ENCODE data around the gene MAPRE2. TPM values are rescaled to one million over a fixed set of nuclear protein-coding genes. Genes with fewer than 3 reads are reported as not detected.

MAPRE2 gene
- total RNA-seq, 1 experiment from 2014 or later: 2.8 TPM

GRCh38 chr18:35085450-35086380 is 44.5 kb downstream of the MAPRE2 start:
- Histone ChIP-seq H4K20me1 (ENCODE audit: low read length) (no peaks in the 10 kb centered on the region), H3K27ac (ENCODE audit: low read length) (no peak overlapping the region), H3F3A (ENCODE audit: low read length, unreplicated experiment) (no peaks in the 10 kb centered on the region), H3K9ac (ENCODE audit: low read length) (no peak overlapping the region), H3K4me1 (ENCODE audit: insufficient read depth, low read length) (no peaks in the 10 kb centered on the region), H3K4me2 (ENCODE audit: low read length) (no peak overlapping the region), H3K9me3 (ENCODE audit: low read length) (no peaks in the 10 kb centered on the region), H2AFZ (ENCODE audit: low read length) (no peak overlapping the region), H3K27me3 (ENCODE audit: low read length) (no peaks in the 10 kb centered on the region), H3K79me2 (ENCODE audit: low read length) (no peaks in the 10 kb centered on the region), H3K4me3 (ENCODE audit: low read length) (no peak overlapping the region), H3K36me3 (ENCODE audit: low read depth, low read length) (no peaks in the 10 kb centered on the region), H3K9me2 (replicated peaks; ENCODE audit: low read length) (no peaks in the 10 kb centered on the region)
- intact Hi-C loops (cut with micrococcal nuclease): no loop called here
- TF ChIP-seq, protein P1, sequence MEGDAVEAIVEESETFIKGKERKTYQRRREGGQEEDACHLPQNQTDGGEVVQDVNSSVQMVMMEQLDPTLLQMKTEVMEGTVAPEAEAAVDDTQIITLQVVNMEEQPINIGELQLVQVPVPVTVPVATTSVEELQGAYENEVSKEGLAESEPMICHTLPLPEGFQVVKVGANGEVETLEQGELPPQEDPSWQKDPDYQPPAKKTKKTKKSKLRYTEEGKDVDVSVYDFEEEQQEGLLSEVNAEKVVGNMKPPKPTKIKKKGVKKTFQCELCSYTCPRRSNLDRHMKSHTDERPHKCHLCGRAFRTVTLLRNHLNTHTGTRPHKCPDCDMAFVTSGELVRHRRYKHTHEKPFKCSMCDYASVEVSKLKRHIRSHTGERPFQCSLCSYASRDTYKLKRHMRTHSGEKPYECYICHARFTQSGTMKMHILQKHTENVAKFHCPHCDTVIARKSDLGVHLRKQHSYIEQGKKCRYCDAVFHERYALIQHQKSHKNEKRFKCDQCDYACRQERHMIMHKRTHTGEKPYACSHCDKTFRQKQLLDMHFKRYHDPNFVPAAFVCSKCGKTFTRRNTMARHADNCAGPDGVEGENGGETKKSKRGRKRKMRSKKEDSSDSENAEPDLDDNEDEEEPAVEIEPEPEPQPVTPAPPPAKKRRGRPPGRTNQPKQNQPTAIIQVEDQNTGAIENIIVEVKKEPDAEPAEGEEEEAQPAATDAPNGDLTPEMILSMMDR (conservative IDR thresholded peaks at IDR 0.05; ENCODE audit: low read depth, low read length): no peak
- TF ChIP-seq EZH2 (IDR thresholded peaks at IDR 0.05; ENCODE audit: low read length, unreplicated experiment): no peak
- no peak for TF ChIP-seq EZH2phosphoT487 (IDR thresholded peaks at IDR 0.05; ENCODE audit: borderline replicate concordance, low read length)
- BruUV-seq (replicated peaks): no TSS peak
- CTCF ChIA-PET: no interaction called here
- ATAC-seq (no peak), DNase-seq (no peak)
- POLR2A ChIA-PET (ENCODE audit: unreplicated experiment): no interaction called here

- no peak overlapping the region for H2AFZ ChIP-seq (ENCODE audit: low read length)
Observed at GRCh38 chr18:35086704-35087103, 45.5 kb downstream of the MAPRE2 start.

More at GRCh38 chr18:35086704-35087103, 45.5 kb downstream of the MAPRE2 start:
- Histone ChIP-seq H3K4me3 (ENCODE audit: low read length) (no peak overlapping the region), H3K4me1 (ENCODE audit: insufficient read depth, low read length) (no peaks in the 10 kb centered on the region), H3K9me3 (ENCODE audit: low read length) (no peaks in the 10 kb centered on the region), H3K27me3 (ENCODE audit: low read length) (no peaks in the 10 kb centered on the region), H3K79me2 (ENCODE audit: low read length) (no peaks in the 10 kb centered on the region), H3K4me2 (ENCODE audit: low read length) (no peak overlapping the region), H4K20me1 (ENCODE audit: low read length) (no peaks in the 10 kb centered on the region), H3K36me3 (ENCODE audit: low read depth, low read length) (no peaks in the 10 kb centered on the region), H3K9me2 (replicated peaks; ENCODE audit: low read length) (no peaks in the 10 kb centered on the region), H3K27ac (ENCODE audit: low read length) (no peak overlapping the region), H3F3A (ENCODE audit: low read length, unreplicated experiment) (no peaks in the 10 kb centered on the region), H3K9ac (ENCODE audit: low read length) (no peak overlapping the region)
- ChIA-PET CTCF (no interaction called here), POLR2A (ENCODE audit: unreplicated experiment) (interaction anchor here (0.7 kb wide), 1 partner anchor 67 kb away, joined by 3 read pairs; no protein-coding TSS in a partner anchor)
- TF ChIP-seq EZH2phosphoT487 (IDR thresholded peaks at IDR 0.05; ENCODE audit: borderline replicate concordance, low read length) (no peak), EZH2 (IDR thresholded peaks at IDR 0.05; ENCODE audit: low read length, unreplicated experiment) (no peak)
- TF ChIP-seq, protein P1 (conservative IDR thresholded peaks at IDR 0.05; ENCODE audit: low read depth, low read length): no peak
- intact Hi-C loops (cut with micrococcal nuclease): no loop called here
- no peak for DNase-seq
- no peak for ATAC-seq
- no TSS peak for BruUV-seq (replicated peaks)
